ENCODE results near the gene UNC45B. TPM values are rescaled to one million over a fixed set of nuclear protein-coding genes. Genes with fewer than 3 reads are reported as not detected.
"Not testable (repeated sequence)": the region's sequence is repeated elsewhere in the genome, so short reads cannot be mapped to it uniquely, and the experiment has no call there.

UNC45B gene, protein sequence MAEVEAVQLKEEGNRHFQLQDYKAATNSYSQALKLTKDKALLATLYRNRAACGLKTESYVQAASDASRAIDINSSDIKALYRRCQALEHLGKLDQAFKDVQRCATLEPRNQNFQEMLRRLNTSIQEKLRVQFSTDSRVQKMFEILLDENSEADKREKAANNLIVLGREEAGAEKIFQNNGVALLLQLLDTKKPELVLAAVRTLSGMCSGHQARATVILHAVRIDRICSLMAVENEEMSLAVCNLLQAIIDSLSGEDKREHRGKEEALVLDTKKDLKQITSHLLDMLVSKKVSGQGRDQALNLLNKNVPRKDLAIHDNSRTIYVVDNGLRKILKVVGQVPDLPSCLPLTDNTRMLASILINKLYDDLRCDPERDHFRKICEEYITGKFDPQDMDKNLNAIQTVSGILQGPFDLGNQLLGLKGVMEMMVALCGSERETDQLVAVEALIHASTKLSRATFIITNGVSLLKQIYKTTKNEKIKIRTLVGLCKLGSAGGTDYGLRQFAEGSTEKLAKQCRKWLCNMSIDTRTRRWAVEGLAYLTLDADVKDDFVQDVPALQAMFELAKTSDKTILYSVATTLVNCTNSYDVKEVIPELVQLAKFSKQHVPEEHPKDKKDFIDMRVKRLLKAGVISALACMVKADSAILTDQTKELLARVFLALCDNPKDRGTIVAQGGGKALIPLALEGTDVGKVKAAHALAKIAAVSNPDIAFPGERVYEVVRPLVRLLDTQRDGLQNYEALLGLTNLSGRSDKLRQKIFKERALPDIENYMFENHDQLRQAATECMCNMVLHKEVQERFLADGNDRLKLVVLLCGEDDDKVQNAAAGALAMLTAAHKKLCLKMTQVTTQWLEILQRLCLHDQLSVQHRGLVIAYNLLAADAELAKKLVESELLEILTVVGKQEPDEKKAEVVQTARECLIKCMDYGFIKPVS
- total RNA-seq (2014; rRNA removed; shearing (Covaris generic); ENCODE audit: low replicate concordance), result not detected in 2 replicates

DNA sequence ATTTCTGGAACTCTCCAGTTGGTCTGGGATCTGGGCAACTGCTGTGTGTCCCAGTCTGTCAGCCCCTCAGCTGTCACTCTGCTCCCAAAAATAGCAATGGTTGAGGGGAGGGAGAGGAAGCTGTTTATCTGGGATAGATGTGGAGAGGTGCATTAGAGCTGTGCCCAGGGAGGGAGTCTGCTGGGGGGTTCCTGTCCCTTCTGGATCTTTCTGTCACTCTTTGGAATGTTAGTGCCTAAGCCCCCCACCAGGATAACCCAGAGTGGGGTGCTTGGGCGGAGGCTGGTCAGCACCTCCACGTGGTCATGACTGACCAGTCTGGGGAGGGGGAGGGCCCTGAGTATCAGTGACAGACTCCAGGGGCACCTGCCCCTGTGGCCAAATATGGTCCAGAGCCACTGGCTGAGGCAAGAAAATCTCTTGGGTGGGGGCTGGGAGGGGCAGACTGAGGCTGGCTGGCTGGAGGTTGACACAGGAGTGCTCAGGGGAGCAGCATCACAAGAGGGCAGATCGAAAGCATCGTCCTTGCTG is at the start of gene UNC45B:
Gene UNC45B, plus strand, starts transcription at position 443 of the 531 bp plus-strand sequence. CDS start 447 bp downstream, outside the sequence.
- no peaks in the 10 kb centered on the region for H3K27me3 ChIP-seq (ENCODE audit: low read length)
- H3K9me3 ChIP-seq (ENCODE audit: low read length), result no peaks in the 10 kb centered on the region
- H3K9ac ChIP-seq (ENCODE audit: low read length), result no peak within 1 kb of the TSS
- no peaks in the 10 kb centered on the region for H3K79me2 ChIP-seq (ENCODE audit: low read length)
- H3K27ac ChIP-seq (ENCODE audit: low read length), result no peak within 1 kb of the TSS
- no peak within 1 kb of the TSS for H3K4me3 ChIP-seq (ENCODE audit: low read length)
- H3K4me1 ChIP-seq (ENCODE audit: low read length), result no peaks in the 10 kb centered on the region
- H3K9me2 ChIP-seq (replicated peaks; ENCODE audit: insufficient read depth, low read length), result no peaks in the 10 kb centered on the region
- no peaks in the 10 kb centered on the region for H4K20me1 ChIP-seq (ENCODE audit: insufficient read depth, low read depth, low read length)
- no peak within 1 kb of the TSS for H3K4me2 ChIP-seq (ENCODE audit: low read depth, low read length, poor library complexity, severe bottlenecking)
- no peak for DNase-seq
- H3K36me3 ChIP-seq (ENCODE audit: insufficient read depth, low read length), result no peaks in the 10 kb centered on the region
- H2AFZ ChIP-seq (ENCODE audit: low read length), result no peak within 1 kb of the TSS

DNA sequence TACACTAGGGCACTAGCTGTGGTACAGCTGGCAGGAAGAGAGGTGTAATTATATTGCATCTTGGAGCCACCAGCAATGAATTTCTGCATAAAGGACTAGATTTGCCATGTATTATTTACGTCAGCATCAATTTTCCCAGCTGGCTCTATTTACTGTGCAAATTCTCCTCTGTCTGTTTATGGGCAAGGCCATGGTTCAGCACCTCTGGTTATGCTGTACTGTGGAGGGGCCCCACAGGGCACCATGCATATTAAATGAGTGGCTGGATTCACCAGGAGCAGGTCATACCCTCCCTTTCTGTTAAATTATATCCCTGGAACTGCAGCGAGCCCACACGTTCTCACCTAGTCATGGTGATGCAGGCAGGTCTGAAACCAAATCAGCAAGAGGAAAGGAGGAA is 47.7 kb upstream of the UNC45B start:
- Histone ChIP-seq H3K9me2 (replicated peaks; ENCODE audit: insufficient read depth, low read length) (no peaks in the 10 kb centered on the region), H3K4me2 (ENCODE audit: low read depth, low read length, poor library complexity, severe bottlenecking) (no peak overlapping the region), H3K27ac (ENCODE audit: low read length) (no peak overlapping the region), H2AFZ (ENCODE audit: low read length) (no peak overlapping the region), H3K79me2 (ENCODE audit: low read length) (no peaks in the 10 kb centered on the region), H3K36me3 (ENCODE audit: insufficient read depth, low read length) (peaks cover 5% of the 10 kb centered on the region; the same call in 1 of the 2 replicates), H3K9ac (ENCODE audit: low read length) (no peak overlapping the region), H3K4me1 (ENCODE audit: low read length) (peaks cover 4% of the 10 kb centered on the region), H3K27me3 (ENCODE audit: low read length) (no peaks in the 10 kb centered on the region), H3K9me3 (ENCODE audit: low read length) (no peaks in the 10 kb centered on the region), H4K20me1 (ENCODE audit: insufficient read depth, low read depth, low read length) (no peaks in the 10 kb centered on the region), H3K4me3 (ENCODE audit: low read length) (no peak overlapping the region)
- DNase-seq, result no peak

DNA sequence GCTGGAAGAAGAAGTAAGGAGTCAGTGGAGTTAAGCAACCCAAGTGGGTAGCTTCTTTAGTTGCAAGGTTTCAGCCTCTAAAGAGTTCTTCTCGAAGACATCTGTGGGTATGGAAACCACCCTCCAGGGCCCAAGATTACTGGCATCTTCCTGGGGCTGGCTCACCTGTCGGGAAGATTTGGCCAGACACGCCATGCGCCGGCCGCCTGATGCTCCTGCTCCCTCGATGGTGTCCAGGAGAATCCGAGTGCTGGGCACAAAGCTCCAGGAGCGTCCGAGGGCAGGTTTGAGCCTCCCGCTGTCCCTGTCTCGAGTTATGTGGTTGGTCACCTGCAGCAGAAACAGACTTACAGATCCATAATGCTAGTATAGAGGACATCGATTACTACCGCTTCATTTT is 46.6 kb upstream of the UNC45B start:
- Histone ChIP-seq H3K4me3 (ENCODE audit: low read length) (no peak overlapping the region), H3K79me2 (ENCODE audit: low read length) (no peaks in the 10 kb centered on the region), H3K4me2 (ENCODE audit: low read depth, low read length, poor library complexity, severe bottlenecking) (no peak overlapping the region), H3K36me3 (ENCODE audit: insufficient read depth, low read length) (peaks cover 6% of the 10 kb centered on the region), H3K27ac (ENCODE audit: low read length) (no peak overlapping the region), H3K9me3 (ENCODE audit: low read length) (no peaks in the 10 kb centered on the region), H3K27me3 (ENCODE audit: low read length) (no peaks in the 10 kb centered on the region), H3K4me1 (ENCODE audit: low read length) (no peaks in the 10 kb centered on the region), H2AFZ (ENCODE audit: low read length) (no peak overlapping the region), H3K9me2 (replicated peaks; ENCODE audit: insufficient read depth, low read length) (no peaks in the 10 kb centered on the region), H4K20me1 (ENCODE audit: insufficient read depth, low read depth, low read length) (no peaks in the 10 kb centered on the region), H3K9ac (ENCODE audit: low read length) (no peak overlapping the region)
- DNase-seq, result no peak

DNA sequence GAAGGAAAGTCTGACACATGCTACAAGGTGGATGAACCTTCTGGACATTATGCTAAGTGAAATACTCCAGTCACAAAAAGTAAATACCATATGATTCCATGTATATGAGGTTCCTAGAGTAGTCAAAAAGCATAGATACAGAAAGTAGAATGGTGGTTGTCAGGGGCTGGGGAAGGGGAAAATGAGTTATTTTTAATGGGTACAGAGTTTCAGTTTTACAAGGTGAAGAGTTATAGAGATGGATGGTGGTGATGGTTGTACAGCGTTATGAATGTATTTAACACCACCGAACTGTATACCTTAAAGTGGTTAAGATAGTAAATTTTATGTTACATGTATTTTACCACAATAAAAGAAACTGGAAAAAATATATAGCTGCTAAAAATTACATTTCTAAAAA is 45.9 kb upstream of the UNC45B start:
- no peaks in the 10 kb centered on the region for H3K27me3 ChIP-seq (ENCODE audit: low read length)
- H4K20me1 ChIP-seq (ENCODE audit: insufficient read depth, low read depth, low read length), result no peaks in the 10 kb centered on the region
- no peak overlapping the region for H3K27ac ChIP-seq (ENCODE audit: low read length)
- H3K79me2 ChIP-seq (ENCODE audit: low read length), result no peaks in the 10 kb centered on the region
- H3K9me3 ChIP-seq (ENCODE audit: low read length), result no peaks in the 10 kb centered on the region
- H3K9me2 ChIP-seq (replicated peaks; ENCODE audit: insufficient read depth, low read length), result no peaks in the 10 kb centered on the region
- DNase-seq, result no peak
- H3K9ac ChIP-seq (ENCODE audit: low read length), result no peak overlapping the region
- no peak overlapping the region for H3K4me2 ChIP-seq (ENCODE audit: low read depth, low read length, poor library complexity, severe bottlenecking)
- H3K4me1 ChIP-seq (ENCODE audit: low read length), result no peaks in the 10 kb centered on the region
- no peak overlapping the region for H3K4me3 ChIP-seq (ENCODE audit: low read length)
- peaks cover 10% of the 10 kb centered on the region for H3K36me3 ChIP-seq (ENCODE audit: insufficient read depth, low read length)
- H2AFZ ChIP-seq (ENCODE audit: low read length), result no peak overlapping the region

DNA sequence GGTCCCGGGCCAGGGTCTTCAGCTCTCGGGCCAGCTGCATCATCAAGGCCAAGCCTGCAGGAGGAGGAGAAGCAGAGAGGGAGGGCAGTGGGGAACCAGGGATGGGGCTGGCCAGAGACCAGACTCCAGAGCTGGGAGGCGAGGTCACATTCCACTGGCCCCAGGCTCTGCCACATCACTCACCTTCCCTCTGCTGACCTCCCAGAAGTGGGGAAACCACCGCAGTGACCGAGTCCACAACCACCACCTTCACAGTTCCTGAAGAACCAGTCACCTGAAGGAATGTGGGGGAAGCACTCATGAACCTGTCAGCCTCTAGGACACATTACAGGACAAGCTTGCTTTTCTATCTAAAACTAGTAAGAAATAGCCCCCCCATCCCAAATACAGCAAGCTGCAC is 44.3 kb upstream of the UNC45B start:
- H3K9me3 ChIP-seq (ENCODE audit: low read length), result no peaks in the 10 kb centered on the region
- no peaks in the 10 kb centered on the region for H3K27me3 ChIP-seq (ENCODE audit: low read length)
- H2AFZ ChIP-seq (ENCODE audit: low read length), result no peak overlapping the region
- no peak overlapping the region for H3K9ac ChIP-seq (ENCODE audit: low read length)
- no peak for DNase-seq
- H3K4me3 ChIP-seq (ENCODE audit: low read length), result no peak overlapping the region
- no peaks in the 10 kb centered on the region for H3K79me2 ChIP-seq (ENCODE audit: low read length)
- no peak overlapping the region for H3K4me2 ChIP-seq (ENCODE audit: low read depth, low read length, poor library complexity, severe bottlenecking)
- H3K27ac ChIP-seq (ENCODE audit: low read length), result no peak overlapping the region
- H3K36me3 ChIP-seq (ENCODE audit: insufficient read depth, low read length), result peaks cover 10% of the 10 kb centered on the region
- no peaks in the 10 kb centered on the region for H3K4me1 ChIP-seq (ENCODE audit: low read length)
- H3K9me2 ChIP-seq (replicated peaks; ENCODE audit: insufficient read depth, low read length), result no peaks in the 10 kb centered on the region
- H4K20me1 ChIP-seq (ENCODE audit: insufficient read depth, low read depth, low read length), result no peaks in the 10 kb centered on the region

DNA sequence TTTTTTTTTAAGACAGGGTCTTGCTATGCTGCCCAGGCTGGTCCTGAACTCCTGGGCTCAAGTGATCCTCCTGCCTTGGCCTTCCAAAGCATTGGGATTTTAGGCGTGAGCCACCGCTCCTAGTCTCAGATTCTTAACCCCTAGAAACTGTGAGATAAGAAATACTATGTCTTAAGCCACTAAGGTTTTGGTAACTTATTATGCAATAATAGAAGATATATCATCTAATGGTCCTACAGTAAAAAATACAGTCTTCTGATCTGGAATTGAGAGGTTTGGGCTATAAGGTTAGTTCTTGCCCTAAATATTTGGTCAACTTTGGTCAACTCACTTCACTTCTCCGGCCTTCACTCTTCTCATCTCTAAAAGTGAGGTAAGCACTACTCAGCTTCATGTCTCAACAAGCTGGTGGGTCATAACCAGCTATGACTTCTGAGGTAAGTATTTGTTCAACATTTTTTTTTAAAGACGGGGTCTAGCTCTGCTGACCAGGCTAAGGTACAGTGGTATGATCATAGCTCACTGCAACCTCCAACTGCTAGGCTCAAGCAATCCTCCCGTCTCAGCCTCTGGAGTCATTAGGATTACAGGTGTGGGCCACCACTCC is 42.7 kb upstream of the UNC45B start:
- Histone ChIP-seq H3K36me3 (ENCODE audit: insufficient read depth, low read length) (peaks cover 5% of the 10 kb centered on the region; the same call in 1 of the 2 replicates), H3K9me2 (replicated peaks; ENCODE audit: insufficient read depth, low read length) (no peaks in the 10 kb centered on the region), H3K27ac (ENCODE audit: low read length) (no peak overlapping the region), H3K4me2 (ENCODE audit: low read depth, low read length, poor library complexity, severe bottlenecking) (no peak overlapping the region), H2AFZ (ENCODE audit: low read length) (no peak overlapping the region), H3K4me1 (ENCODE audit: low read length) (no peaks in the 10 kb centered on the region), H3K9ac (ENCODE audit: low read length) (no peak overlapping the region), H3K79me2 (ENCODE audit: low read length) (peaks cover 4% of the 10 kb centered on the region; the same call in 1 of the 2 replicates), H4K20me1 (ENCODE audit: insufficient read depth, low read depth, low read length) (no peaks in the 10 kb centered on the region), H3K27me3 (ENCODE audit: low read length) (no peaks in the 10 kb centered on the region), H3K4me3 (ENCODE audit: low read length) (no peak overlapping the region), H3K9me3 (ENCODE audit: low read length) (no peaks in the 10 kb centered on the region)
- no peak for DNase-seq

DNA sequence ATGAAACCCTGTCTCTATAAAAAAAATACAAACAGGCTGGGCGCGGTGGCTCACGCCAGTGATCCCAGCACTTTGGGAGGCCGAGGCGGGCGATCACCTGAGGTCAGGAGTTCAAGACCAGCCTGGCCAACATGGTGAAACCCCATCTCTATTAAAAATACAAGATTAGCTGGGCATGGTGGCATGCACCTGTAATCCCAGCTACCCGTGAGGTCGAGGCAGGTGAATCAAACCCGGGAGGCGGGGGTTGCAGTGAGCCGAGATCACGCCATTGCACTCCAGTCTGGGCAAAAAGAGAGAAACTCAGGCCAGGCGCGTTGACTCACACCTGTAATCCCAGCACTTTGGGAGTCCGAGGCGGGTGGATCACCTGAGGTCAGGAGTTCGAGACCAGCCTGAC is 36.8 kb upstream of the UNC45B start:
- H3K27me3 ChIP-seq (ENCODE audit: low read length); H3K4me3 ChIP-seq (ENCODE audit: low read length); H3K36me3 ChIP-seq (ENCODE audit: insufficient read depth, low read length); H3K4me1 ChIP-seq (ENCODE audit: low read length); H2AFZ ChIP-seq (ENCODE audit: low read length); H3K9me3 ChIP-seq (ENCODE audit: low read length); H3K9ac ChIP-seq (ENCODE audit: low read length); H3K27ac ChIP-seq (ENCODE audit: low read length); H3K4me2 ChIP-seq (ENCODE audit: low read depth, low read length, poor library complexity, severe bottlenecking); H3K9me2 ChIP-seq (replicated peaks; ENCODE audit: insufficient read depth, low read length); DNase-seq; H4K20me1 ChIP-seq (ENCODE audit: insufficient read depth, low read depth, low read length): not testable (repeated sequence)
- peaks cover 15% of the 10 kb centered on the region for H3K79me2 ChIP-seq (ENCODE audit: low read length)
